ENCODE results near the gene GMNN. TPM values are rescaled to one million over a fixed set of nuclear protein-coding genes. Genes with fewer than 3 reads are reported as not detected.
"Not testable (repeated sequence)": the region's sequence is repeated elsewhere in the genome, so short reads cannot be mapped to it uniquely, and the experiment has no call there.

The GMNN gene
- polyA plus RNA-seq, 1 donor (not counting 4 experiments of a cell fraction or from before 2014, with no cell fraction given): 28.4 TPM

DNA sequence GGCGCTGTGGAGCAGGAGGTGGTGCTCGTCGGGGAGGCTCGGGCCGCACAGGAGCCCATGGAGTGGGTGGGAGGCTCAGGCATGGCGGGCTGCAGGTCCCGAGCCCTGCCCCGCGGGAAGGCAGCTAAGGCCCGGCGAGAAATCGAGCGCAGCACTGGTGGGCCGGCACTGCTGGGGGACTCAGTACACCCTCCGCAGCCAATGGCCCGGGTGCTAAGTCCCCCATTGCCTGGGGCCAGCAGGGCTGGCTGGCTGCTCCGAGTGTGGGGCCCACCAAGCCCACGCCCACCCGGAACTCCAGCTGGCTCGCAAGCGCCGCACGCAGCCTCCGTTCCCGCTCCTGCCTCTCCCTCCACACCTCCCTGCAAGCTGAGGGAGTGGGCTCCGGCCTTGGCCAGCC, 8.8 kb upstream of the GMNN start:
- H3K79me2 ChIP-seq (ENCODE audit: control insufficient read depth, insufficient read depth, low read length); H3K27me3 ChIP-seq (ENCODE audit: control insufficient read depth, extremely low read depth, insufficient read depth, low read length); dilution Hi-C loops (cut with MboI; ENCODE audit: extremely low pct_ligation_motif_present, low sequenced_read_pairs); H3K36me3 ChIP-seq (ENCODE audit: control insufficient read depth in 2 of 2, extremely low read depth in 1 of 2, insufficient read depth in 2 of 2, low read length in 2 of 2); H4K20me1 ChIP-seq (ENCODE audit: control insufficient read depth, extremely low read depth, insufficient read depth, low read length); H3K4me2 ChIP-seq (ENCODE audit: control insufficient read depth, extremely low read depth, insufficient read depth, low read depth, low read length); H3K4me3 ChIP-seq (ENCODE audit: control insufficient read depth in 2 of 3, extremely low read depth in 1 of 3, insufficient read depth in 2 of 3, low read depth in 1 of 3, low read length in 3 of 3); H3K9me3 ChIP-seq (ENCODE audit: control insufficient read depth, low read depth, low read length); H3K9me1 ChIP-seq (ENCODE audit: control insufficient read depth, extremely low read depth, insufficient read depth, low read length); FAIRE-seq; H2AFZ ChIP-seq (ENCODE audit: control insufficient read depth, low read length); DNase-seq (ENCODE audit: low read depth, low spot score); H3K9ac ChIP-seq (ENCODE audit: control insufficient read depth, extremely low read depth, insufficient read depth, low read length); H3K4me1 ChIP-seq (ENCODE audit: control insufficient read depth, extremely low read depth, insufficient read depth, low read length); H3K27ac ChIP-seq (ENCODE audit: control insufficient read depth, insufficient read depth, low read length): not testable (repeated sequence)

DNA sequence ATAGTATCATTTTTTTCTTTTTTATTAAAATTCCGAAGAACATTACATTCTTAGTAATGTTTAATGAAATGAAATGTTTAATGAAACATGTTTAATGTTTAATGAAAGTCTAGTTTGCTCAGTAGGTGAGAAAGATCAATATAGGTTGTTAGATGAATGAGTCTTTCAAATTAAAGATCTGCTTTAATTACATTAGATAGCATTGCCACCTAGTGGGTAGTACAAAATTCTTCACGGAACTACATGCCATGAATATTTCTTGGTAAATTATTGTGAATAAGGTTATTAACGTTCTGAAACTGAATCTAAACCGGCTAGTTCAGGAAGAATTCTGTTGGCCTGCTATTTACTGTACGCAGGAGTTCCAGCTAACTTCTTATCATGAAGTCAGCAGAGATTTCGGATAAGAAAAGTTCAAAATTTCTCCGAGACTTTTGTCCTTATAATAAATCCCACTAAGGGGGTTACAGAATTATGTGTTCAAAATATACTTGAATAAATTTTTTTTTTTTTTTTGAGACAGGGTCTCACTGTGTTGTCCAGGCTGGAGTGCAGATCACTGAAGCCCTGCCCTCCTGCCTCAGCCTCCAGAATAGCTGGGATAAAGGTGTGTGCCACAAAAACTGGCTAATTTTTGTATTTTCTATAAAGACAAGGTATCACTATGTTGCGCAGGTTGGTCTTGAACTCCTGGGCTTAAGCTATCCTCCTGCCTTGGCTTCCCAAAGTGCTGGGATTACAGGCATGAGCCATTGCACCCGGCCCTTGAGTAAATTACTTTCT, 7.9 kb upstream of the GMNN start:
- no peak overlapping the region for H3K9ac ChIP-seq (ENCODE audit: control insufficient read depth, extremely low read depth, insufficient read depth, low read length)
- no peak overlapping the region for H3K4me3 ChIP-seq (ENCODE audit: control insufficient read depth in 2 of 3, extremely low read depth in 1 of 3, insufficient read depth in 2 of 3, low read depth in 1 of 3, low read length in 3 of 3)
- H4K20me1 ChIP-seq (ENCODE audit: control insufficient read depth, extremely low read depth, insufficient read depth, low read length): no peaks in the 10 kb centered on the region
- H3K27me3 ChIP-seq (ENCODE audit: control insufficient read depth, extremely low read depth, insufficient read depth, low read length): no peaks in the 10 kb centered on the region
- peaks cover 5% of the 10 kb centered on the region for H3K4me1 ChIP-seq (ENCODE audit: control insufficient read depth, extremely low read depth, insufficient read depth, low read length)
- no peak overlapping the region for H3K27ac ChIP-seq (ENCODE audit: control insufficient read depth, insufficient read depth, low read length)
- peak overlapping the region; percentile 24 for H3K4me2 ChIP-seq (ENCODE audit: control insufficient read depth, extremely low read depth, insufficient read depth, low read depth, low read length)
- DNase-seq (ENCODE audit: low read depth, low spot score) (no peak), FAIRE-seq (no peak)
- H3K36me3 ChIP-seq (ENCODE audit: control insufficient read depth in 2 of 2, extremely low read depth in 1 of 2, insufficient read depth in 2 of 2, low read length in 2 of 2): no peaks in the 10 kb centered on the region
- TF ChIP-seq, protein P1, sequence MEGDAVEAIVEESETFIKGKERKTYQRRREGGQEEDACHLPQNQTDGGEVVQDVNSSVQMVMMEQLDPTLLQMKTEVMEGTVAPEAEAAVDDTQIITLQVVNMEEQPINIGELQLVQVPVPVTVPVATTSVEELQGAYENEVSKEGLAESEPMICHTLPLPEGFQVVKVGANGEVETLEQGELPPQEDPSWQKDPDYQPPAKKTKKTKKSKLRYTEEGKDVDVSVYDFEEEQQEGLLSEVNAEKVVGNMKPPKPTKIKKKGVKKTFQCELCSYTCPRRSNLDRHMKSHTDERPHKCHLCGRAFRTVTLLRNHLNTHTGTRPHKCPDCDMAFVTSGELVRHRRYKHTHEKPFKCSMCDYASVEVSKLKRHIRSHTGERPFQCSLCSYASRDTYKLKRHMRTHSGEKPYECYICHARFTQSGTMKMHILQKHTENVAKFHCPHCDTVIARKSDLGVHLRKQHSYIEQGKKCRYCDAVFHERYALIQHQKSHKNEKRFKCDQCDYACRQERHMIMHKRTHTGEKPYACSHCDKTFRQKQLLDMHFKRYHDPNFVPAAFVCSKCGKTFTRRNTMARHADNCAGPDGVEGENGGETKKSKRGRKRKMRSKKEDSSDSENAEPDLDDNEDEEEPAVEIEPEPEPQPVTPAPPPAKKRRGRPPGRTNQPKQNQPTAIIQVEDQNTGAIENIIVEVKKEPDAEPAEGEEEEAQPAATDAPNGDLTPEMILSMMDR (optimal IDR thresholded peaks at IDR 0.05 in 1 of 3, IDR thresholded peaks at IDR 0.05 in 1 of 3, conservative IDR thresholded peaks at IDR 0.05 in 1 of 3; ENCODE audit: extremely low read depth in 1 of 3, insufficient read depth in 2 of 3, low read length in 3 of 3): peak in 1 of 3 experiments; percentile 43
- no peak for TF ChIP-seq EZH2 (IDR thresholded peaks at IDR 0.05; ENCODE audit: low read length)
- dilution Hi-C loops (cut with MboI; ENCODE audit: extremely low pct_ligation_motif_present, low sequenced_read_pairs): no loop called here
- no peaks in the 10 kb centered on the region for H3K9me3 ChIP-seq (ENCODE audit: control insufficient read depth, low read depth, low read length)
- H3K9me1 ChIP-seq (ENCODE audit: control insufficient read depth, extremely low read depth, insufficient read depth, low read length): no peaks in the 10 kb centered on the region
- no peaks in the 10 kb centered on the region for H3K79me2 ChIP-seq (ENCODE audit: control insufficient read depth, insufficient read depth, low read length)
- H2AFZ ChIP-seq (ENCODE audit: control insufficient read depth, low read length): peak overlapping the region; percentile 54

- Histone ChIP-seq H3K36me3 (ENCODE audit: control insufficient read depth in 2 of 2, extremely low read depth in 1 of 2, insufficient read depth in 2 of 2, low read length in 2 of 2) (no peaks in the 10 kb centered on the region), H3K9me3 (ENCODE audit: control insufficient read depth, low read depth, low read length) (no peaks in the 10 kb centered on the region), H2AFZ (ENCODE audit: control insufficient read depth, low read length) (no peak overlapping the region), H4K20me1 (ENCODE audit: control insufficient read depth, extremely low read depth, insufficient read depth, low read length) (no peaks in the 10 kb centered on the region), H3K9me1 (ENCODE audit: control insufficient read depth, extremely low read depth, insufficient read depth, low read length) (no peaks in the 10 kb centered on the region), H3K9ac (ENCODE audit: control insufficient read depth, extremely low read depth, insufficient read depth, low read length) (no peak overlapping the region), H3K4me1 (ENCODE audit: control insufficient read depth, extremely low read depth, insufficient read depth, low read length) (peaks cover 5% of the 10 kb centered on the region), H3K27ac (ENCODE audit: control insufficient read depth, insufficient read depth, low read length) (no peak overlapping the region), H3K79me2 (ENCODE audit: control insufficient read depth, insufficient read depth, low read length) (no peaks in the 10 kb centered on the region), H3K27me3 (ENCODE audit: control insufficient read depth, extremely low read depth, insufficient read depth, low read length) (no peaks in the 10 kb centered on the region), H3K4me3 (ENCODE audit: control insufficient read depth in 2 of 3, extremely low read depth in 1 of 3, insufficient read depth in 2 of 3, low read depth in 1 of 3, low read length in 3 of 3) (no peak overlapping the region), H3K4me2 (ENCODE audit: control insufficient read depth, extremely low read depth, insufficient read depth, low read depth, low read length) (no peak overlapping the region)
- no peak for FAIRE-seq
- TF ChIP-seq, protein P1 (optimal IDR thresholded peaks at IDR 0.05 in 1 of 3, IDR thresholded peaks at IDR 0.05 in 1 of 3, conservative IDR thresholded peaks at IDR 0.05 in 1 of 3; ENCODE audit: extremely low read depth in 1 of 3, insufficient read depth in 2 of 3, low read length in 3 of 3): no peak
- no peak for TF ChIP-seq EZH2 (IDR thresholded peaks at IDR 0.05; ENCODE audit: low read length)
- no peak for DNase-seq (ENCODE audit: low read depth, low spot score)
- dilution Hi-C loops (cut with MboI; ENCODE audit: extremely low pct_ligation_motif_present, low sequenced_read_pairs): no loop called here
These were observed 6.4 kb upstream of the GMNN start for GRCh38 chr6:24768361-24768760.

Data from keratinocyte (primary cell).